GM18526 (cell line): ENCODE measurements around the gene PGAP3.

Experiments used
- POLR2A ChIP-seq: IDR thresholded peaks from 3 replicates; pipeline ENCODE4 v1.6.1; 2011; ENCODE audit not compliant: insufficient read length; ENCODE audit errors: extremely low read depth

PGAP3 gene

GRCh38 chr17:39719563-39720355 is 31.9 kb upstream of the PGAP3 start:
- no peak for TF ChIP-seq POLR2A

DNA sequence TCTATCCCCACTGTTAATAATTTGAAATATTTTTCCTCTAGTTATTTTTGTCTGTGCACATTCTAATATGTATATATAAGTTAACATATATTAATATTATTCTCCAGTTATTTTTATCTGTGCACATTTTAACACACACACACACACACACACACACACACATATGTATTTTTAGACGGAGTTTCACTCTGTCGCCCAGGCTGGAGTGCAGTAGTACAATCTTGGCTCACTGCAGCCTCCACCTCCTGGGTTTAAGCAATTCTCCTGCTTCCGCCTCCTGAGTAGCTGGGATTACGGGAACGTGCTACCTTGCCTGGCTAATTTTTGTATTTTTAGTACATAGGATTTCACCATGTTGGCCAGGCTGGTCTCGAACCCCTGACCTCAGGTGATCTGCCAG is 29.8 kb upstream of the PGAP3 start:
- no peak for TF ChIP-seq POLR2A

DNA sequence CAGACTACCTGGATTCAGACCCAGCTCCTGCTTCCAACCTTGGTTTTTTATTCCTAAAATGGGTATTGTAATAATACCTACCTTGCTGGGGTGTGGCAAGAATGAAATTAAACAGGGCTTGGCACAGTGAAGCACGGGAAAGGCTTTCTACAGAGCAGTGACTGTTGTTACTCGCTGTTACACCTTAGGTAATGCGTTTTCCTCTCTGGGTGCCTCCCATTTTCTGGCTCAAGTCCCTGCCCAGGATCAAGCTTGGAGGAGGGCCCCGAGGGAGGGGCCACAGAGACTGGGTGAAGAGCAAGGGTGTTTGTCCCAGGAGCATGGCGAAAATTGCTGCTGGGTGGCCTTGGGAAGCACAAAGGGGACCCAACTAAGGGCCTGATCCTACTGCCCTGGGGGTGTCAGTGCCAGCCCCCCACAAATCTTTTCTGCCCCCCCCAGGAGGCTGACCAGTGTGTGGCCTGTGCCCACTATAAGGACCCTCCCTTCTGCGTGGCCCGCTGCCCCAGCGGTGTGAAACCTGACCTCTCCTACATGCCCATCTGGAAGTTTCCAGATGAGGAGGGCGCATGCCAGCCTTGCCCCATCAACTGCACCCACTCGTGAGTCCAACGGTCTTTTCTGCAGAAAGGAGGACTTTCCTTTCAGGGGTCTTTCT is 29.2 kb upstream of the PGAP3 start:
- no peak for TF ChIP-seq POLR2A

DNA sequence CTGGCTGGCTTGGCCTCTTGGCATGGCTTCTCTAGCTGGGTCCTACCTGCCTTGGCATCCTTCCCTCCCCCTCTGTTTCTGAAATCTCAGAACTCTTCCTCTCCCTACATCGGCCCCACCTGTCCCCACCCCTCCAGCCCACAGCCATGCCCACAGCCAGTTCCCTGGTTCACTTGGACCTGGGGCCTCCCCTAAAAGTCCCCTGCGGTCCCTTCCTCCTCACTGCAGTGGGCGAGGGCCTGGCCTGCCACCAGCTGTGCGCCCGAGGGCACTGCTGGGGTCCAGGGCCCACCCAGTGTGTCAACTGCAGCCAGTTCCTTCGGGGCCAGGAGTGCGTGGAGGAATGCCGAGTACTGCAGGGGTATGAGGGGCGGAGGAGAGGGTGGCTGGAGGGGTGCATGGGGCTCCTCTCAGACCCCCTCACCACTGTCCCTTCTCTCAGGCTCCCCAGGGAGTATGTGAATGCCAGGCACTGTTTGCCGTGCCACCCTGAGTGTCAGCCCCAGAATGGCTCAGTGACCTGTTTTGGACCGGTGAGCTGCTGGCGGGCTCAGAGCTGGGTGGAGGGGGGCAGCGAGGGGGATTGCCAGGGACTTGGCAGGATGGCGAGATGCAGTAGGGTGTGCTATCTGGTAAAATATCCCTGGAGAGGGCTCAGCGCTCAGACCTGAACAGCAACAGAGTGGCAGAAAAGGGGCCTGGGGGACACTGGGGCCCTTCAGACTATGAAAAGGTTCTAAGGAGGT is 28.4 kb upstream of the PGAP3 start:
- no peak for TF ChIP-seq POLR2A

GRCh38 chr17:39715375-39716072 is 27.7 kb upstream of the PGAP3 start:
- no peak for TF ChIP-seq POLR2A

DNA sequence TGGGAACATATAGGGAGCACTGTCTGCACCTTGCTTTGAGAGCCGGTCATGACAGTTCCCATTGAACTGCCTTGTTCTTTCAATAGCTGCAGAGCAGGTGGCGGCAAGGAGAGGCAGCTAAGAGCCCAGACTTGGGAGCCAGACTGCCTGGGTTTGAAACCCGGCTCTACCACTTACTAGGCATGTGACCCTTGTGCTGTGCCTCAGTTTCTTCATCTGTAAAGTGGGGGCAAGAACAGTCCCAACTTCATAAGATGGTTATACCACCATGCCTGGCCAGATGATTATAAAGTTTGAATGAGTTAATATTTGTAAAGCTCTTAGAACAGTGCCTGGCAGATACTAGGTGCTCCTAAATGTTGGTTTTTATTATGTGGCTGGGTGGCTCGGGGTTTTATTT is 26.4 kb upstream of the PGAP3 start:
- no peak for TF ChIP-seq POLR2A

DNA sequence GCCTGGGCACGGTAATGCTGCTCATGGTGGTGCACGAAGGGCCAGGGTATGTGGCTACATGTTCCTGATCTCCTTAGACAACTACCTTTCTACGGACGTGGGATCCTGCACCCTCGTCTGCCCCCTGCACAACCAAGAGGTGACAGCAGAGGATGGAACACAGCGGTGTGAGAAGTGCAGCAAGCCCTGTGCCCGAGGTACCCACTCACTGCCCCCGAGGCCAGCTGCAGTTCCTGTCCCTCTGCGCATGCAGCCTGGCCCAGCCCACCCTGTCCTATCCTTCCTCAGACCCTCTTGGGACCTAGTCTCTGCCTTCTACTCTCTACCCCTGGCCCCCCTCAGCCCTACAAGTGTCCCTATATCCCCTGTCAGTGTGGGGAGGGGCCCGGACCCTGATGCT is 24.0 kb upstream of the PGAP3 start:
- TF ChIP-seq POLR2A: no peak

DNA sequence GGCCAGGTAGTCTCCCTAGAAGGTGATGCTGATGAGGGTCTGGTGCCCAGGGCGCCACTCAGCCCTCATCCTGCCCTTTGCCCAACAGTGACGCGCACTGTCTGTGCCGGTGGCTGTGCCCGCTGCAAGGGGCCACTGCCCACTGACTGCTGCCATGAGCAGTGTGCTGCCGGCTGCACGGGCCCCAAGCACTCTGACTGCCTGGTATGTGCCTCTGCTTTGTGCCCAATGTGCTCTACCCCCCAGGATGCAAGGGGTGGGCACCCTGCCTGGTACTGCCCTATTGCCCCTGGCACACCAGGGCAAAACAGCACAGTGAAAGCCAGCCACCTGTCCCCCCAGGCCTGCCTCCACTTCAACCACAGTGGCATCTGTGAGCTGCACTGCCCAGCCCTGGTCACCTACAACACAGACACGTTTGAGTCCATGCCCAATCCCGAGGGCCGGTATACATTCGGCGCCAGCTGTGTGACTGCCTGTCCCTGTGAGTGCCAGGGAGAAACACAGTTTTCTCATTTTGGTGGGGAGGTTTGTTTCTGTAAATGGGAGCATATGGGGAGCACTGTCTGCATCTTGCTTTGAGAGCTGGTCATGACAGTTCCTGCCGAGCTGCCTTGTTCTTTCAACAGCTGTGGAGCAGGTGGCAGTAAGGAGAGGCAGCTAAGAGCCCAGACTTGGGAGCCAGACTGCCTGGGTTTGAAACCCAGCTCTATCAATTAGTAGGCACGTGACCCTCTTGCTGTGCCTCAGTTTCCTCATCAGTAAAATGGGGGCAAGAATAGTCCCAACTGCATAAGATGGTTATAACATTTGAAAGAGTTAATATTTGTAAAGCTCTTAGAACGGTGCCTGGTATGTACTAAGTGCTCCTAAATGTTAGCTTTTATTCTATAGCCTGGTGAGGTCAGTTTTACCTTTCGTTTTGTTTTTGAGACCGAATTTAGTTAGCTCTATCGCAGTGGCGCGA is 22.4 kb upstream of the PGAP3 start:
- TF ChIP-seq POLR2A: no peak

DNA sequence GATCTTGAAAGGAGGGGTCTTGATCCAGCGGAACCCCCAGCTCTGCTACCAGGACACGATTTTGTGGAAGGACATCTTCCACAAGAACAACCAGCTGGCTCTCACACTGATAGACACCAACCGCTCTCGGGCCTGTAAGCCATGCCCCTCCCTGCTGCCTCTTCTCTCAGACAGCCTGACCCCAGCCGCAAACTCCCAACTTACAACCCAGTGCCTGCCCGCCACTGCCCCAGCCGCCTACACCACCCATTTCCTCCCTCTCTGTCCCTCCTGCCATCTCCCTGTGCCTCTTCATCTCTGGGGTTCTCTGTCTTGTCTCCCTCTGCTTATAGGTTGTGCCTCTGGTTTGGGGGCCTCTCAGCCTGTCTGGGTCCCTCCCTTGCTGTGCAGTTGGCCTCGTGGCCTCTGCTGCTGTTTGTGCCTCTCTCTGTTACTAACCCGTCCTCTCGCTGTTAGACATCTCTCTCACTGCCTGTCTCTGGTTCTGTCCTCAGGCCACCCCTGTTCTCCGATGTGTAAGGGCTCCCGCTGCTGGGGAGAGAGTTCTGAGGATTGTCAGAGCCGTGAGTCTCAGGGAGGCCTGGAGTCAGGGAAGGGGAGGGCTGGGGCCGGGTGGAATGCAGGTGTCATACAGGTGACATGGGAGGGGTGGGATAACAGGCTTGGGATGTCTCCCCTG is 21.6 kb upstream of the PGAP3 start:
- TF ChIP-seq POLR2A: no peak

DNA sequence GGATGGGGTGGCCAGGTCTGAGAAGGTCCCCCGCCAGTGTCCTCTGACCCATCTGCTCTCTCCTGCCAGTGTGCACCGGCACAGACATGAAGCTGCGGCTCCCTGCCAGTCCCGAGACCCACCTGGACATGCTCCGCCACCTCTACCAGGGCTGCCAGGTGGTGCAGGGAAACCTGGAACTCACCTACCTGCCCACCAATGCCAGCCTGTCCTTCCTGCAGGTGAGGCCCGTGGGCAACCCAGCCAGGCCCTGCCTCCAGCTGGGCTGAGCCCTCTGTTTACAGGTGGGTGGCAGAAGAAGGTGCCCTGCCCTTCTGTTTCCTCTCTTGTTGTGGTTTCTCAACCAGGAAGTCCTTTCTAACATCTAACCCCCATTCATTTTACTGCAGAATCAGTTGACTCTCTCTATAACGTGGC is 19.1 kb upstream of the PGAP3 start:
- no peak for TF ChIP-seq POLR2A

DNA sequence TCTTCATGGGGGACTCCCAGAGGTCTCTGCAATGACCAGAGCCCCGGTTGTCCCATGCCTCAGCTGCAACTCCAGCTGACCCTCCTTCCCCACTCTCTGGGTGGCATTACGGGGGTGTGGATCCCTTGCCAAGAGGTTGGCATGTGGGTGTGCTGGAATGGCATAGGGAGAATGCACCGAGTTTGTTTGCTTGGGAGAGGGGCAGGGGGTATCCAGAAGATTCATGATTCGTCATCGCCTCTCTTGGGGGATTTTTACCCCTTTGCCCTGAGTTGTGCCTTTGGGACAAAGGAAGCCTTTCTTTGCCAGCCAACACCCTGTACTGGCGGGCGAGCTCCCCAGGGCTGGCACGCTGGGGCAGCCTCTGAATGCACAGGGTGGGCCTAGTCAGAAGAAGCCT is 18.5 kb upstream of the PGAP3 start:
- TF ChIP-seq POLR2A: no peak

GRCh38 chr17:39705786-39706348 is 18.0 kb upstream of the PGAP3 start:
- no peak for TF ChIP-seq POLR2A

GRCh38 chr17:39704821-39705551 is 17.1 kb upstream of the PGAP3 start:
- TF ChIP-seq POLR2A: no peak

- TF ChIP-seq POLR2A: no peak
These were observed 16.1 kb upstream of the PGAP3 start for GRCh38 chr17:39703913-39704312.
